Stimulated activated CD8-positive, alpha-beta memory T cell treated with anti-CD3 and anti-CD28 coated beads, Interleukin-15, amount 100 ng/mL, for 48 hours (primary cell): ENCODE measurements around the gene PSMC3IP.
"Not testable (repeated sequence)": the region's sequence is repeated elsewhere in the genome, so short reads cannot be mapped to it uniquely, and the experiment has no call there.

Experiments used
- DNase-seq, 2 donors: peaks; one replicate each; pipeline ENCODE4 v3.0.0-alpha.2; 2020; ENCODE audit warnings: low read depth in 2 of 2

Gene PSMC3IP

GRCh38 chr17:42561897-42562387 lies 15.6 kb downstream of the PSMC3IP start, which contains the start of gene COASY:
TSS of gene COASY (plus strand) at chr17:42562148. CDS start at chr17:42562623, 475 bp downstream.
- DNase-seq = peak; percentile 85 to 88

- no peak for DNase-seq
Observed at GRCh38 chr17:42560246-42560645, 17.3 kb downstream of the PSMC3IP start.

GRCh38 chr17:42559075-42559474 lies 18.5 kb downstream of the PSMC3IP start:
- DNase-seq = no peak

DNA sequence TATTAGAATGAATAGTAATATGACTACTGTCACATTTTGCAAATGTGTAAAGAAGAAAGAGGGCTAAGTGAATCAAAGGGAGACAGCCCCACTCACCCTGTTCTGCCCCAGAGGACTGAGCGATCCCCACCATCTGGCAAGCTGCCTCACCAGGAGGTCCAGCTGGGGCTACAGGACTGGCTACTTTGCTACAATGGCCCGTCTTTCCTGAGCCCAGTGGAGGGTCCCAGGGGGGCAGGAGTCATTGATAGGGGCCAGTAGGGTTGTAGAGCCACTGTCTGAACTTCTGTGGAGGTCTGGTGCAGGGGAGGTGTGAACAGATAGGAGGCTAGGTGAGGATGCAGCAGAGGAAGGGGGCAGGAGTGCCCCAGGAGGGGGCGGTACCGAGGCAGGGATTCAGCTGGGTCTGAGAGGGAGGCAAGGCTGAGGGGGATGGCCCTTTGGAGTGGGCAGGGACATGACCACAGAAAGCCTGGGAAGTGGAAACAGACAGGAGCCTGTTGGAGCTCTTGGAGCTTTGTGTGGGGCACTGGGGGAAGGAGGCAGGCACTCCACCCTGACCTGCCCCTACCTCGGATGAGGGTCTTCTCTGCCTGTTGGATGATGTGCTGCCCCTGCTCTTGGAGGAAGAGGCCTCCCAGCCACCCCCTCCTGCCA lies 21.4 kb downstream of the PSMC3IP start:
- not testable (repeated sequence) for DNase-seq

DNA sequence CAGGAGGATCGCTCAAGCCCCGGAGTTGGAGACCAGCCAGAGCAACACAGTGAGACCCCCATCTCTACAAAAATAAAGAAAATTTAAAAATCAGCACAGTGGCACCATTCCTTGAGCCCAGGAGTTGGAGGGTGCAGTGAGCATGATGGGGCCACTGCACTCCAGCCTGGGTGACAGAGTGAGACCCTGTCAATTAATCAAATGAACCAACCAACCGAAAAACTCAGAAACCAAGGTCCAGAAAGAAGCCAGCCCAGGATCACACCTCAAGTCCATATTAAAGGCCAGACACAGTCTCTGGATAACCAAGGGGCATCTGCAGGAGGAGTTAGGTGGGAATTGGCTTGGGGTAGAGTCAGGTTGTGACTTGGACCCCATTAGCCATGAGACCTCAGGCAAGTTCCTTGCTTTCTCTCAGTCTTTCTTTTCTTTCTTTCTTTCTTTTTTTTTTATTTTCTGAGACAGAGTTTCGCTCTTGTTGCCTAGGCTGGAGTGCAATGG lies 22.4 kb downstream of the PSMC3IP start:
- no peak for DNase-seq

GRCh38 chr17:42554250-42555121 lies 23.0 kb downstream of the PSMC3IP start:
- peak; percentile 79 to 82 for DNase-seq

DNA sequence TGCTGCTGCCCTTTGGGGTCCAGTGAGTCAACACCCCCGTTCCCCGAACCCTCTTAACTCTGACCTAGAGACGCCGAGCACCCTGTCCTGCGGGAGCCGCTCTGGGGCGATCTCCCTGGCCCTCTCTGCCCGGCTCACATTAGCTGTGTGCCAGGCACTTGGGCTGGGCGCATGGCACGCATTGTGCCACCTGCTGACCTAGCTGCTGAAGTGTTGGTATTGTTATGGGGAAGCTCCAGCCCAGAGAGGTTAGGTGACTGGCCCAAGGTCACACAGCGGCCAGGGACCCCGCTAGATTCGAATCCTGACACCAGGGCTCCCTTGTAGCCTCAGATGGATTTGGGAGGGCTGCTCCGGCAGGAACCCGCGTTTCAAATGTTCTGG lies 23.7 kb downstream of the PSMC3IP start:
- DNase-seq = no peak

GRCh38 chr17:42553161-42553818 lies 24.2 kb downstream of the PSMC3IP start:
- no peak for DNase-seq

DNA sequence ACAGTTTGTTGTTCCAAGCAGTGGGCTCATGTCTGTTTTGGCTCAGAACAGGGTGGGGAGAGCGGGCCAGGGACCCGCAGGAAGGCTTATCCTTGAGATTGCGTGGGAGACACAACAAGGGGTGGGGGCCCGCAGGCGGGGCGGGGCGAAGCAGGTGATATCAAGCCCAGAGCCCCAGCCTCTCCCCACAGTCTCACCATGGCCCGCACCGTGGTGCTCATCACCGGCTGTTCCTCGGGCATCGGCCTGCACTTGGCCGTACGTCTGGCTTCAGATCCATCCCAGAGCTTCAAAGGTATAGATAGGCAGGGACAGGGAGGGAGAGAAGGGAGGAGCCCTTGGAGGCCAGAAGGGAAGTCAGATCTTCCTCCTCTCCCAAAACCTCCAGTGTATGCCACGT lies 24.8 kb downstream of the PSMC3IP start, which contains the start of gene HSD17B1:
Gene HSD17B1, plus strand, starts transcription at position 188 of the 400 bp plus-strand sequence. Its CDS starts 11 bp downstream, at position 199.
- not testable (repeated sequence) for DNase-seq

GRCh38 chr17:42548993-42549755 lies 28.4 kb downstream of the PSMC3IP start:
- DNase-seq = no peak

GRCh38 chr17:42548070-42548837 lies 29.3 kb downstream of the PSMC3IP start:
- DNase-seq = peak; percentile 70 to 75

DNA sequence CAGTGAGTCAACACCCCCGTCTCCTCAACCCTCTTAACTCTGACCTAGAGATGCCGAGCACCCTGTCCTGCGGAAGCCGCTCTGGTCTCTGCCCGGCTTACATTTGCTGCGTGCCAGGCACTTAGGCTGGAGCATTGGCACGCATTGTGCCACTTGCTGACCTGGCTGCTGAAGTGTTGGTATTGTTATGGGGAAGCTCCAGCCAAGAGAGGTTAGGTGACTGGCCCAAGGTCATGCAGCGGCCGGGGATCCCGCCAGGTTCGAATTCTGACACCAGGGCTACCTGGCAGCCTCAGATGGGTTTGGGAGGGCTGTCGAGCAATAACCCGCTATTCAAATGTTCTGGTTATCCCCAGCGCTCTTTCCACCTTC lies 29.8 kb downstream of the PSMC3IP start:
- no peak for DNase-seq

- no peak for DNase-seq
Observed at GRCh38 chr17:42547001-42547461, 30.5 kb downstream of the PSMC3IP start.

GRCh38 chr17:42545755-42546505 lies 31.6 kb downstream of the PSMC3IP start:
- not testable (repeated sequence) for DNase-seq

DNA sequence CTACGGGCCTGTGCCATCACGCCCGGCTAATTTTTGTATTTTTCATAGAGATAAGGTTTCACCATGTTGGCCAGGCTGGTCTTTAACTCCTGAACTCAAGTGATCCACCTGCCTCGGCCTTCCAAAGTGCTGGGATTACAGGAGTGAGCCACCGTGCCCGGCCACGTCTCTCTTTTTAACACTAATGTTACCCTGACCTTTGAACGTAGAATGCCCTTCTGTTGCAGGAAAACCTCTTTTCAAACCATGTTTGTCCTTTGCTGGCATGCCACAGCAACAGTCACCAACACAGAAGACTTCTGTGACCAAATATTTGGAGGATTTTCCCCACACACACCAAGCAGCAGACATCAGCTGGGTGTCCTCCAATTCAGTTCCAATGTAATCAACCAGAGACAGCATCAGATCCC lies 32.6 kb downstream of the PSMC3IP start:
- no peak for DNase-seq

GRCh38 chr17:42543190-42544079 lies 34.1 kb downstream of the PSMC3IP start:
- DNase-seq = no peak

DNA sequence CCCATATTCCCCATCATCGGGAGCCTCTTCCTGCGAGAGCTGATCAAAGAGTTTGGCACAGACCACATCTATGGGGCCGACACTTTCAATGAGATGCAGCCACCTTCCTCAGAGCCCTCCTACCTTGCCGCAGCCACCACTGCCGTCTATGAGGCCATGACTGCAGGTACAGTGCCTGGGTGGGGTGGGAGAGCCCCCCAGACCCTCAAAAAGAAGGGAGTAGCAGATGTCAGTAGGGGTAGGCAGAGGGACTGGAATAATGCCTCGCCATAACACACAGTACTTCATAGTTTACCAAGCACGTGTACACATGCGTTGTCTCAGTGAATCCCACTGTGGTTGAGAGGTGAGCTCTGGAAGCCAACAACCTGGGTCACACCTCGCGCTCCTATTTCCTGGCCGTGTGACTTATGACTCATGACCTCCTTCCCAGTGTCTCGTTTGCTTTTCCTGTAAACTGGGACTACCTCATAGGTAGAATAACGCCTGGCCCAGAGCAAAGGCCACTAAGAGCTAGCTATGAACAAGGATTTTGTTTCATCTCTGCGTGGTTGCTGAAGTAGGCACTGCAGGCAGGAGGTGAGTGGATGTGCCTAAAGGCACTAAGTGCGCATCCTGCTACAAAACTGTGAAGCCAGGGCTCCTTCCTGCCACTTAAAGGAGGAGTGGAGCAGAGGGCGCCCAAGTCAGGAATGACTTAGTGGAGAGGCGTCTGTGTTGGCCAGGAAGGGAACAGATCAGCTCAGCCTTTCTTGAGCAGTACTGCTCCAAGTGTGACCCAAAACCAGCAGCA lies 36.3 kb downstream of the PSMC3IP start:
- DNase-seq = no peak

DNA sequence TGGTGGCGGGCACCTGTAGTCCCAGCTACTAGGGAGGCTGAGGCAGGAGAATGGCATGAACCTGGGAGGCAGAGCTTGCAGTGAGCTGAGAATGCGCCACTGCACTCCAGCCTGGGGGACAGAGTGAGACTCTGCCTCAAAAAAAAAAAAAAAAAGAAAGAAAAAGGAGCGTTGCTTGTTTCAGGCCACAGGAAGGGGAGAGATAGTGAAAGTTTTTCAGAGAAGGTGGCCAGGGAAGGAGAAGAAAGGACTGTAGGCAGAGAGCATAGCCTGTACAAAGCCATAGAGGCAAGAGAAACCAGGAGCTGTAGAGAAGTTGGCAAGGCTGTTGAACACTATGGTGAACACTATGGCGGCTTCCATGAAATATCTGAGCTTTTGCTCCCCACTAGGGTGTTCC lies 37.0 kb downstream of the PSMC3IP start:
- DNase-seq = not testable (repeated sequence)
